ENCODE measurements around the gene CTBP1.

The CTBP1 gene

GRCh38 chr4:1226144-1226481, 22.8 kb downstream of the CTBP1 start:
- peaks cover 72% of the 10 kb centered on the region for H3K36me3 ChIP-seq (ENCODE audit: control insufficient read depth, insufficient read depth, low read length, severe bottlenecking)

GRCh38 chr4:1225272-1226143, 23.4 kb downstream of the CTBP1 start:
- H3K4me1 ChIP-seq (ENCODE audit: control insufficient read depth, insufficient read depth, low read length), result no peaks in the 10 kb centered on the region
- H3K4me3 ChIP-seq (ENCODE audit: low read length), result no peak overlapping the region
- H3K9ac ChIP-seq (ENCODE audit: low read length), result no peak overlapping the region
- H3K9me3 ChIP-seq (ENCODE audit: control insufficient read depth, low read length), result no peaks in the 10 kb centered on the region
- H3K27me3 ChIP-seq (replicated peaks; ENCODE audit: control insufficient read depth, insufficient read depth, low read length), result no peaks in the 10 kb centered on the region
- H3K36me3 ChIP-seq (ENCODE audit: control insufficient read depth, insufficient read depth, low read length, severe bottlenecking), result peaks cover 72% of the 10 kb centered on the region
- no peak for DNase-seq (ENCODE audit: low read depth)

More at GRCh38 chr4:1226144-1226481, 22.8 kb downstream of the CTBP1 start:
- Histone ChIP-seq H3K9ac (ENCODE audit: low read length) (no peak overlapping the region), H3K27me3 (replicated peaks; ENCODE audit: control insufficient read depth, insufficient read depth, low read length) (no peaks in the 10 kb centered on the region), H3K9me3 (ENCODE audit: control insufficient read depth, low read length) (no peaks in the 10 kb centered on the region), H3K4me1 (ENCODE audit: control insufficient read depth, insufficient read depth, low read length) (no peaks in the 10 kb centered on the region), H3K4me3 (ENCODE audit: low read length) (no peak overlapping the region)
- no peak for DNase-seq (ENCODE audit: low read depth)

DNA sequence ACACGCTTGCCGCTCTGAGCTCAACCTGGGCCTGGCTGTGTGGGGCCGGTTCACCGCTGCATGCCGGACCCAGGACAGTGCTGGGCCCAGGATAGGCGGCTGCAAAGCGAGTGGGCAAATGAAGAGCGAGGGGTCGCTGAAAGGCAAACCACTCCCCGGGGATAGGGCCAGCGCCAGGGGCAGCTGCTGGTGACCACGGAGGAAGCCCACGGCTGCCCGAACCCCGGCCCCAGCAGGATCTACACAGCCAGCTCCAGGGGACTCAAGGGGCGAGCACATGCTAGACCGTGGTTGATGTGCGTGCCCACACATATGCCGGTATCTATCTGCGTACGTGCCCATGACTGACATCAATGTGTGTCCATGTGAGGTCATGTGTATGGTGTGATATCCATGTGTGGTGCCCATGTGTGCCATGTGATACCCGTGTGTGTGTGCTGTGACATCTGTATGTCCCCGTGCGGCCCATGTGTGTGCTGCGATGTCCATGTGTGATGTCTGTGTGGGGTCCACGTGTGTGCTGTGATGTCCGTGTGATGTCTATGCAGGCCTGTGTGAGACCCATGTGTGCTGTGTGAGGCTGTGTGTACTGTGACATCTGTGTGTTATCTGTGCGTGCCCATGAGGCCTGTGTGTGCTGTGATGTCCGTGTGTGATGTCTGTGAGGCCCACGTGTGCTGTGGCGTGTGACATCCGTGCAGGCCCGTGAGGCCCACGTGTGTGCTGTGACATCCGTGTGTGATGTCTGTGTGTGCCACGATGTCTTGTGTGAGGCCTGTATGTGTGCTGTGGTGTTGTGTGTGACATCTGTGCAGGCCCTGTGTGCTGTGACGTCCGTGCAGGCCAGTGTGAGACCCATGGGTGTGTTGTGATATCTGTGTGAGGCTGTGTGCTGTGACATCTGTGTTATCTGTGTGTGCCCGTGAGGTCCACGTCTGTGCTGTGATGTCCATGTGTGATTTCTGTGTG, 24.8 kb downstream of the CTBP1 start:
- Histone ChIP-seq H3K27me3 (replicated peaks; ENCODE audit: control insufficient read depth, insufficient read depth, low read length) (no peaks in the 10 kb centered on the region), H3K36me3 (ENCODE audit: control insufficient read depth, insufficient read depth, low read length, severe bottlenecking) (peaks cover 61% of the 10 kb centered on the region), H3K9me3 (ENCODE audit: control insufficient read depth, low read length) (no peaks in the 10 kb centered on the region), H3K9ac (ENCODE audit: low read length) (no peak overlapping the region), H3K4me1 (ENCODE audit: control insufficient read depth, insufficient read depth, low read length) (peaks cover 7% of the 10 kb centered on the region), H3K4me3 (ENCODE audit: low read length) (no peak overlapping the region)
- DNase-seq (ENCODE audit: low read depth), result no peak

GRCh38 chr4:1222938-1223690, 25.8 kb downstream of the CTBP1 start:
- peaks cover 59% of the 10 kb centered on the region for H3K36me3 ChIP-seq (ENCODE audit: control insufficient read depth, insufficient read depth, low read length, severe bottlenecking)
- H3K9me3 ChIP-seq (ENCODE audit: control insufficient read depth, low read length), result no peaks in the 10 kb centered on the region
- no peak overlapping the region for H3K4me3 ChIP-seq (ENCODE audit: low read length)
- no peaks in the 10 kb centered on the region for H3K27me3 ChIP-seq (replicated peaks; ENCODE audit: control insufficient read depth, insufficient read depth, low read length)
- DNase-seq (ENCODE audit: low read depth), result no peak
- no peak overlapping the region for H3K9ac ChIP-seq (ENCODE audit: low read length)
- H3K4me1 ChIP-seq (ENCODE audit: control insufficient read depth, insufficient read depth, low read length), result peaks cover 8% of the 10 kb centered on the region

- Histone ChIP-seq H3K27me3 (replicated peaks; ENCODE audit: control insufficient read depth, insufficient read depth, low read length) (no peaks in the 10 kb centered on the region), H3K9me3 (ENCODE audit: control insufficient read depth, low read length) (no peaks in the 10 kb centered on the region), H3K4me3 (ENCODE audit: low read length) (no peak overlapping the region), H3K9ac (ENCODE audit: low read length) (no peak overlapping the region), H3K36me3 (ENCODE audit: control insufficient read depth, insufficient read depth, low read length, severe bottlenecking) (peaks cover 56% of the 10 kb centered on the region), H3K4me1 (ENCODE audit: control insufficient read depth, insufficient read depth, low read length) (peaks cover 8% of the 10 kb centered on the region)
- DNase-seq (ENCODE audit: low read depth), result no peak
Observed at GRCh38 chr4:1222036-1222789, 26.7 kb downstream of the CTBP1 start.

- Histone ChIP-seq H3K4me1 (ENCODE audit: control insufficient read depth, insufficient read depth, low read length) (peaks cover 8% of the 10 kb centered on the region), H3K9me3 (ENCODE audit: control insufficient read depth, low read length) (no peaks in the 10 kb centered on the region), H3K9ac (ENCODE audit: low read length) (no peak overlapping the region), H3K36me3 (ENCODE audit: control insufficient read depth, insufficient read depth, low read length, severe bottlenecking) (peaks cover 52% of the 10 kb centered on the region), H3K27me3 (replicated peaks; ENCODE audit: control insufficient read depth, insufficient read depth, low read length) (no peaks in the 10 kb centered on the region), H3K4me3 (ENCODE audit: low read length) (no peak overlapping the region)
- no peak for DNase-seq (ENCODE audit: low read depth)
Observed at GRCh38 chr4:1221155-1221870, 27.6 kb downstream of the CTBP1 start.

DNA sequence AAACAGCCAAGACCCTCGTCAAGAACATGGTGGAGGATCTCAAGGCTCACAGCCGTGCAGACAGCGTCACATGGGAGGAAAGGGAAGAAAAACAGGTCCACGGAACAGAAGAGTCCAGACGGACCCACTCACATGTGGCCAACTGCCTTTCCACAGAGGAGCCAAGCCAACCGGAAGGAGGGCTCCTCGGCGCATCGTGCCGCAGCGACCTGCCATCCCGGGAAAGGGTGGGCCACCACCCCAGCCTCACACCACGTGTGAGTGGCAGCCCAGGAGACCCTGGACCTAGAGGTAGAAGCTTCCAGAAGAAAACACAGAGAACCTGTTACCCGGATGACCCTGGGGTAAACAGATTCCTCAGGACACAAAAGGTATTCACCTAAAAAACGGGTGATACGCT, 28.4 kb downstream of the CTBP1 start:
- no peak for DNase-seq (ENCODE audit: low read depth)
- Histone ChIP-seq H3K4me3 (ENCODE audit: low read length) (no peak overlapping the region), H3K9ac (ENCODE audit: low read length) (no peak overlapping the region), H3K4me1 (ENCODE audit: control insufficient read depth, insufficient read depth, low read length) (peaks cover 8% of the 10 kb centered on the region), H3K27me3 (replicated peaks; ENCODE audit: control insufficient read depth, insufficient read depth, low read length) (no peaks in the 10 kb centered on the region), H3K36me3 (ENCODE audit: control insufficient read depth, insufficient read depth, low read length, severe bottlenecking) (peaks cover 59% of the 10 kb centered on the region), H3K9me3 (ENCODE audit: control insufficient read depth, low read length) (no peaks in the 10 kb centered on the region)

DNA sequence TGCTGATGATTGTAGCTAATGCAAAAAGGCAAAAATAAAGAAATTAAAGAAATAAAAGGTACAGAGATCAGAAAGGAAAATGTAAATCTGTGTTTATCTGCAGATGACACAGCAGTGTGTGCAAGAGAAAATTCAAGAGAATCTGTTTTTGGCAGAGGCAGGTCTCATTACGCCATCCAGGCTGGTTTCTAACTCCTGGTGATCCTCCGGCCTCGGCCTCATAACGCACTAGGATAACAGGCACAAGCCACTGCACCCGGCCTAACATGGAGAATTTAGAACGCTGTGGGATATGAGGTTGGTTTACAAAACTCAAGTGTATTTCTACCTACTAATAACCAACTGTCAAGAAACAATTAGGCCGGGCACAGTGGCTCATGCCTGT, 29.4 kb downstream of the CTBP1 start:
- H3K36me3 ChIP-seq (ENCODE audit: control insufficient read depth, insufficient read depth, low read length, severe bottlenecking), result peaks cover 58% of the 10 kb centered on the region
- no peak for DNase-seq (ENCODE audit: low read depth)
- no peaks in the 10 kb centered on the region for H3K9me3 ChIP-seq (ENCODE audit: control insufficient read depth, low read length)
- no peak overlapping the region for H3K4me3 ChIP-seq (ENCODE audit: low read length)
- H3K9ac ChIP-seq (ENCODE audit: low read length), result peak overlapping the region; percentile 55
- no peaks in the 10 kb centered on the region for H3K27me3 ChIP-seq (replicated peaks; ENCODE audit: control insufficient read depth, insufficient read depth, low read length)
- peaks cover 15% of the 10 kb centered on the region for H3K4me1 ChIP-seq (ENCODE audit: control insufficient read depth, insufficient read depth, low read length)

DNA sequence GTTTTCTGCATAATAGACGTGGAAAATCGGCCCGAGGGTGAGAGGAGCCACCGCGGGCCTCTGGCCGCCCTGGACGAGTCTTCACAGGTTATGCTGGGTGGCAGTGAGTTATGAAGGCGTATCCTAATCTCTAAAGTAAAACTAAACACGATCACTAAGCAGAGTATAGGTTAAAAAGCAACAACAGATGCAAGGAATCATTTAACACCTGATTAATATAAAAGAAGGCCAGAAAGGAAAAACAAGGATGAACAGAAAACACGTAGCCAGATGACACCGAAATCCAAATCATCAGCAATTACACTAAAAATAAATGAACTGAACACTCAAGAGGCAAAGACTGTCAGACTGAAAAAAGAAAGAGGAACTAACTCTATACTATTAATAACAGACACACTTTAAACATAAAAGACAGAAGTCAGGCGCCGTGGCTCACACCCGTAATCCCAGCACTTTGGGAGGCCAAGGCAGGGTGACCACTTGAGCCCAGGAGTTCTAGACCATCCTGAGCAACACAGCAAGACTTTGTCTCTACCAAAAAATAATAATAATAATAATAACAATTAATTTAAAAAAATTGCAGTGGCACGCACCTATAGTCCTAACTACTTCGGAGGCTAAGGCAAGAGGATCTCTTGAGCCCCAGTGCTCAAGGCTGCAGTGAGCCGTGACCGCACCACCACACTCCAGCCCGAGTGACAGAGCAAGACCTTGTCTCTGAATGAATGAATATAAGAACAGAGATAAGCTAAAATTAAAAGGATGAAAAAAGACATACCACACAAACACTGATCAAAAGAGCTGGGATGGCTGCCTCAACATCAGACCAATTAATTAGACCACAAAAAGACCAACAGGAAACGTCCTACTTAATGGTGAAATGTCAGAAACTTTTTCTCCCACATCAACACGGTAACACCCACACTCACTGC, 30.0 kb downstream of the CTBP1 start:
- Histone ChIP-seq H3K27me3 (replicated peaks; ENCODE audit: control insufficient read depth, insufficient read depth, low read length) (no peaks in the 10 kb centered on the region), H3K4me1 (ENCODE audit: control insufficient read depth, insufficient read depth, low read length) (peaks cover 15% of the 10 kb centered on the region), H3K9me3 (ENCODE audit: control insufficient read depth, low read length) (no peaks in the 10 kb centered on the region), H3K36me3 (ENCODE audit: control insufficient read depth, insufficient read depth, low read length, severe bottlenecking) (peaks cover 56% of the 10 kb centered on the region), H3K9ac (ENCODE audit: low read length) (peak overlapping the region; percentile 55), H3K4me3 (ENCODE audit: low read length) (no peak overlapping the region)
- DNase-seq (ENCODE audit: low read depth), result no peak
